ENCODE measurements around the gene GLT1D1. TPM values are rescaled to one million over a fixed set of nuclear protein-coding genes. Genes with fewer than 3 reads are reported as not detected.

Gene GLT1D1
- total and polyA plus RNA-seq, 2 donors = 0.27 to 0.58 TPM

DNA sequence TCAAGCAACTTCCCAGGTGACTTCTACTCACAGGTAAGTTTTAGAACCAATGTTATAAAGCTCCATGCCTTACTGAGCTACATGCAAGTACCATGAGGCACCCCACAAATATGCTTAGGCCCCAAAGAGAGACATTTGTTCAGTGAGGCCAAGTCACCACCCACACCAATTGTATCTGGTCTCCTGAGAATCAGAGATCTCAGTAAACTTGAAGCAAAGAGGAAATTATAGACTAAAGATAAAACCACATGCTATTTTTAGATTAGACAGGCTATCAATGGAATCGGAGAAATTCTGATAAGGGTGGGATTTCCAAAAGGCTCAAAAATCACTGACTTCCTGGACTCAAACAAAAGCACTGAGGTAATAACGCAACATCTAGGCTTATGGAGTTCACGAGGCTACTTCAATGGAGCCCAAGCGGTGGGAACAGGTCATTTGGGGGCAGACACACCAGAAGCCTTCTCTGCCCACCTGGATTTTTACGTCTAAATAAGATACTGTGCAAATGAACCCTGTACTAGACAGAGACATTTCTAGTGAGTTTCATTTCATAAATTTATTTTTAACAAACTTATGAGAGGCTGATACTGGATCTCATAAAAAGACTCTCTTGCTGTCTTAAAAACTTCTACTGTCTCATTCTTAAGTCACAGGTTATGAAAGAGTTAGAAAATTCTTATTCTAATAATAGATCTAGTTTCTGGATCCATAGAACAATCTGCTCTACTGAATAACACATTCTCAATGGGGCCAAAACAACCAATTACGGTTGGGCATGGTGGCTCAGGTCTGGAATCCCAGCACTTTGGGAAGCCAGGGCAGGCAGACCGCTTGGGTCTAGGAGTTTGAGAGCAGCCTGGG is 37.3 kb upstream of the GLT1D1 start:
- H3K36me3 ChIP-seq (ENCODE audit: insufficient read depth) = peaks cover 1% of the 10 kb centered on the region
- WGBS = 88% methylated on average over 7 of the region's 7 CpGs
- H3K27ac ChIP-seq (ENCODE audit: low read depth) = no peak overlapping the region
- H3K4me3 ChIP-seq (ENCODE audit: low read depth, low read length) = no peak overlapping the region
- DNase-seq (ENCODE audit: extremely low spot score) = no peak
- peaks cover 1% of the 10 kb centered on the region for H3K4me1 ChIP-seq (ENCODE audit: insufficient read depth)

DNA sequence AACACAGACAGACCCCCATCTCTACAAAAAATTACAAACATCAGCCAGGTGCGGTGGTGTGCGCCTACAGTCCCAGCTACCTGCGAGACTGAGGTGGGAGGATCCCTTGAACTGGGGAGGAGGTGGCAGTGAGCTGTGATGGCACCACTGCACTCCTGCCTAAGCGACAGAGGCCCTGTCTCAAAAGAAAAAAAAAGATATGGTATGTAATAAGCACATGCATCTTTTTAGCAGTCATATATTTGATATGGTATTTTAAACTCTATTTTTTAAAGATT is 36.7 kb upstream of the GLT1D1 start:
- no peak for DNase-seq (ENCODE audit: extremely low spot score)
- H3K27ac ChIP-seq (ENCODE audit: low read depth) = no peak overlapping the region
- H3K36me3 ChIP-seq (ENCODE audit: insufficient read depth) = peaks cover 1% of the 10 kb centered on the region
- peaks cover 1% of the 10 kb centered on the region for H3K4me1 ChIP-seq (ENCODE audit: insufficient read depth)
- 96% methylated on average over 4 of the region's 4 CpGs for WGBS
- H3K4me3 ChIP-seq (ENCODE audit: low read depth, low read length) = no peak overlapping the region

DNA sequence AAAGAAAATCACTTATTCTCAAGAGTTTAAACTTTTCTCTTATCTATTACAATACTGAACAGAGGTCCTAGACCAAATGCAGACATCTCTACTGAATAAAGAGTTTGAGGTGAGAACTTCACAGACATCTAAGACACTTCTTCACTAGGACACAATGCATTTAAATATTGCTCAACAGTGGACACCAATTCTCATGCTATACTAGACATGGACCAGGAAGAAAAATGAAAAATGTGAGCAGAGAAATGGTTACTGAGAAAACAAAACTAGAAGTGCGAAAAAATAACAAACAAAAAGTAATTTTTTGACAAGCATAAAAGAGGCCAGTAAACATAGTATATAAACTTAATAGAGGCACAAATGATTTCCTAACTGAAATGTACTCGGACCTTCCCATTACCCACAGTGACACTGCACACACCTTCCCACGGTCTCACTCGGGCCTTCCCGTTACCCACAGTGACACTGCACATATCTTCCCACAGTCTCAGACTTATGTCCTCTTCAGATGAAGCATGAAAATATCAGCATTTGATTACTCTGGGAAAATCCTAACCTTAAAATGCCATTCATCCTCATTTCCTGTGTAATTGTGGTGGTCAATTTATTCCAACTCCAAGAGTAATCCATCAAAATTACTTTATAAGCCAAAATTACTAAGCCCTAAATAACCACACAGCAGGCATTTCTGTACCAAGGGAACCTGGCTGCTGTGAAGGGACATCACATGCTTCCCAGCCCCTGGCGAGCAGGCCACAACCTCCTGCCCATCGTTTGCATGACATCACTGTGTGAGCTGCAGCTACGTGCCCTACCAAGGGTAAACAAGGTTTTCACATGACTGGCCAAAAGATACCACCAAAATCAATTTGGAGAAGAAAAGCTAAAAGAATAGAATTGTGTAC is 35.9 kb upstream of the GLT1D1 start:
- Histone ChIP-seq H3K4me1 (ENCODE audit: insufficient read depth) (peaks cover 3% of the 10 kb centered on the region), H3K27ac (ENCODE audit: low read depth) (no peak overlapping the region), H3K4me3 (ENCODE audit: low read depth, low read length) (no peak overlapping the region), H3K36me3 (ENCODE audit: insufficient read depth) (peaks cover 1% of the 10 kb centered on the region)
- DNase-seq (ENCODE audit: extremely low spot score) = no peak
- 59% methylated on average over 8 of the region's 8 CpGs for WGBS

DNA sequence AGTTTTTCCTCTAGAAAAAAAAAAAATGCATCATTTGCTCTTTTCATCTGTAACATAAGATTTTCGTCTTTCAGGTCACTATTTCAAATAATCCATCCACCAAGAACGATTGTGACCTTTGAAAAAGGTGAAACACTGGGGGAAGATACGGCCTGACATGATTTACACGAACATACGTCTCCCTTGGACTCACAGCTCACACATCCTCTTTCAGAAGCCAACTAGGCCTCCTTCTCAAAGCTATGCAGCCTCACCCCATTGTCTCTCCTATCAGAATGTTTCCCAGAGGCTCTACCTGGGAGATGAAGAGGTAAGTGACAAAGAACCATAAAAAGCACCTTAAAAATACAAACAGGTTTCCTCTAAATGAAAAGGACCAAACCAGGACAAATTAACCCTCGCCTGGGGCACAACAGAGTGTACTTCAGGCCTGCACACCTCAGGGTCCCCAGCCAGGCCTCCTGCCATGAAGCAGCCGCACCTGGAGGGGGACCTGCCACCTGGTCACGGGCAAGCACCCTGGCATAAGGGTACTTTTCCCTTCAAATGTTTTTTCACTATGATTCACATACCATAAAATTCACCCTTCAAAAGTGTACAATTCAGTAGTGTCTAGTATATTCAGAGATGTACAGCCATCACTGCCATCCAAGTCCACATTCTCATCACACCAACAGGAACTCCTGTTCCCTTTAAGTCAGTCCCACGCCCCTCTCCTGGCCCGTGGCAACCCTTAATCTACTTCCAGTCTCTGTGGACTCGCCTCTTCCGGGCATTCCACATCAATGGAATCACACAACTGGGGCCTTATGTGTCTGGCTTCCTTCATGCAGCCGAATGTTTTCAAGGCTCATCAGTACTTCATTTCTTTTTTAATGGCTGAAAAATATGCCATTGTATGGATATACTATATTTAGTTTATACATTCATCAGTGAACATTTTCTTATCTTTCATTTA is 34.9 kb upstream of the GLT1D1 start:
- Histone ChIP-seq H3K36me3 (ENCODE audit: insufficient read depth) (peaks cover 1% of the 10 kb centered on the region), H3K27ac (ENCODE audit: low read depth) (no peak overlapping the region), H3K4me3 (ENCODE audit: low read depth, low read length) (no peak overlapping the region), H3K4me1 (ENCODE audit: insufficient read depth) (peaks cover 5% of the 10 kb centered on the region)
- WGBS = 63% methylated on average over 13 of the region's 13 CpGs
- no peak for DNase-seq (ENCODE audit: extremely low spot score)

GRCh38 chr12:128819293-128820144 is 33.8 kb upstream of the GLT1D1 start:
- peaks cover 6% of the 10 kb centered on the region for H3K4me1 ChIP-seq (ENCODE audit: insufficient read depth)
- no peak overlapping the region for H3K27ac ChIP-seq (ENCODE audit: low read depth)
- DNase-seq (ENCODE audit: extremely low spot score) = no peak
- peaks cover 1% of the 10 kb centered on the region for H3K36me3 ChIP-seq (ENCODE audit: insufficient read depth)
- 86% methylated on average over 16 of the region's 16 CpGs for WGBS
- H3K4me3 ChIP-seq (ENCODE audit: low read depth, low read length) = no peak overlapping the region

DNA sequence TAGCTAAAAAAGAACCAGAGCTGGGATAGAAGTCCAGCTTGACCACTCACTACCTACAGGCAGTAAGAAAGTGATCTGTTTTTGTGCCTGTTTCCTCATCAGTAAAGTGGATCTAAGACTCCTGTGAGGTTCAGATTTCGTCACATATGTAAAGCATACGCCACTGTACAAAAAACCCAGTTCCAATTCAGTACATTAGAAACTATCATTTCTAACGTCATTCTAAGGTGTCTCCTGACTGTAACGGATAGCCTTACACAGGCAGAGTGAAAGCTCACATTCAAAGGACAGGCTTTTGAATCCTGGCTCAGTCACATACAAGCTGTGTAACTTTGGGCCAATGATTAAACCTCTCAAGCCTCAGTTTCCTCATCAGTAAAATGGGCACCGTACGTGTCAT is 33.0 kb upstream of the GLT1D1 start:
- Histone ChIP-seq H3K36me3 (ENCODE audit: insufficient read depth) (no peaks in the 10 kb centered on the region), H3K27ac (ENCODE audit: low read depth) (no peak overlapping the region), H3K4me3 (ENCODE audit: low read depth, low read length) (no peak overlapping the region), H3K4me1 (ENCODE audit: insufficient read depth) (peaks cover 9% of the 10 kb centered on the region)
- WGBS = 96% methylated on average over 6 of the region's 6 CpGs
- no peak for DNase-seq (ENCODE audit: extremely low spot score)

DNA sequence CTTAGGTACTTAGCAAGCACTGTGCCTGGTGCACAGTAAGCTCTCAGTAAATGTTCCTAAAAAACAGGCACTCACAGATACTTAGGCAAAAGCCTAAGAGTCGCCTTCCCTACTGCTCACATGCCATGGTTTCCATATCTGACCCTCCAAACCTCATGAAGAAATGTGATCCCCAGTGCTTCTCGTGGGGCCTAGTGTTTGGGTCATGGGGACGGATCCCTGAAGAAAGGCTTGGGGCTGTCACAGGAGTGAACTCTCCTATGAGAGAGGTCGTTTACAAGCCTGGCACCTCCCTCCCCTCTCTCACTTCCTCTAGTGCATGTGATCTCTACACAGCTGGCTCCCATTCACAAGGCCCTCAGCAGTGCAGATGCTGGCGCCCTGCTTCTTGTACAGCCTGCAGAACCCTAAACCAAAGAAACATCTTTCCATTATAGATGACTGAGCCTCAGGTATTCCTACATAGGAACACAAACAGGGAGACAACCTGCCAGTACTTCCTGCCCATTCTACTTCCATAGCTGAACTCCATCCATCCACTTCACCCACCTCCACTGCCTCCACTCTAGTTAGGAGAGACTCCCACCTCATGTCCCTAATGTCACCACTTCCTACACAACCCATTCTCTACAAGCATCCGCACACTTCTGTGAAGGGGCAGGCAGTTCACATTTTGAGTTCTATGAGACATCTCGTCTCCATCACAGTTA is 32.4 kb upstream of the GLT1D1 start:
- DNase-seq (ENCODE audit: extremely low spot score) = no peak
- no peaks in the 10 kb centered on the region for H3K36me3 ChIP-seq (ENCODE audit: insufficient read depth)
- no peak overlapping the region for H3K4me3 ChIP-seq (ENCODE audit: low read depth, low read length)
- no peak overlapping the region for H3K27ac ChIP-seq (ENCODE audit: low read depth)
- 72% methylated on average over 7 of the region's 7 CpGs for WGBS
- peaks cover 9% of the 10 kb centered on the region for H3K4me1 ChIP-seq (ENCODE audit: insufficient read depth)

- Histone ChIP-seq H3K36me3 (ENCODE audit: insufficient read depth) (no peaks in the 10 kb centered on the region), H3K4me1 (ENCODE audit: insufficient read depth) (peaks cover 7% of the 10 kb centered on the region), H3K27ac (ENCODE audit: low read depth) (no peak overlapping the region), H3K4me3 (ENCODE audit: low read depth, low read length) (peak overlapping the region; percentile 96)
- DNase-seq (ENCODE audit: extremely low spot score) = no peak
- under 1% methylated on average over 88 of the region's 88 CpGs for WGBS
Observed at GRCh38 chr12:128823216-128823915, 29.9 kb upstream of the GLT1D1 start.

- Histone ChIP-seq H3K27ac (ENCODE audit: low read depth) (peak within 1 kb of the TSS; percentile 72), H3K36me3 (ENCODE audit: insufficient read depth) (no peaks in the 10 kb centered on the region), H3K4me1 (ENCODE audit: insufficient read depth) (peaks cover 7% of the 10 kb centered on the region), H3K4me3 (ENCODE audit: low read depth, low read length) (peak within 1 kb of the TSS; percentile 96)
- 4% methylated on average over 63 of the region's 63 CpGs for WGBS
- DNase-seq (ENCODE audit: extremely low spot score) = peak; percentile 82
Observed at GRCh38 chr12:128823916-128824839, 29.1 kb upstream of the GLT1D1 start, which contains the start of gene SLC15A4. TSS of gene SLC15A4 (minus strand) at chr12:128823958. CDS start at chr12:128823943, 15 bp downstream.

GRCh38 chr12:128825835-128826234 is 27.4 kb upstream of the GLT1D1 start:
- 79% methylated on average over 4 of the region's 4 CpGs for WGBS
- DNase-seq (ENCODE audit: extremely low spot score) = no peak
- H3K36me3 ChIP-seq (ENCODE audit: insufficient read depth) = no peaks in the 10 kb centered on the region
- no peak overlapping the region for H3K4me3 ChIP-seq (ENCODE audit: low read depth, low read length)
- peaks cover 7% of the 10 kb centered on the region for H3K4me1 ChIP-seq (ENCODE audit: insufficient read depth)
- no peak overlapping the region for H3K27ac ChIP-seq (ENCODE audit: low read depth)

DNA sequence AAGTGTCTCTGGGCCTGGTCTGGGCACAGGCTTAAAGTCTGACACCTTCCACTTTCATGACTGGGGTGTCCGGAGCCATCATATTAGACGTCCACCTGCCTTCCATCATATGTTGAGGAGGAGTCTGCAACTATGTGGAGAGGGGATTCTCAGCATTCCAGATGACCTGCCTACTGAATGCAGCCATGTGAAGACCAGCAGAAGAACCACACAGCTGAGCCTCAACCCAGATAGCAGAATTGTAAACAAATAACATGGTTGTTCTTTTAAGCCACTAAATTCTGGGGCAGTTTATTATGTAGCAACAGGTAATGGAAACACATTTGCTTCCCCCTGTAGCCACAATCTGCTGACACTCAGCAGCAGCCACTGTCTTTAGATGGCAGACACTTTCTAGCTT is 25.6 kb upstream of the GLT1D1 start:
- H3K4me1 ChIP-seq (ENCODE audit: insufficient read depth) = peaks cover 6% of the 10 kb centered on the region
- H3K36me3 ChIP-seq (ENCODE audit: insufficient read depth) = no peaks in the 10 kb centered on the region
- DNase-seq (ENCODE audit: extremely low spot score) = no peak
- no peak overlapping the region for H3K4me3 ChIP-seq (ENCODE audit: low read depth, low read length)
- 96% methylated on average over 2 of the region's 2 CpGs for WGBS
- H3K27ac ChIP-seq (ENCODE audit: low read depth) = no peak overlapping the region
